ENCODE measurements around the gene OXLD1.

The OXLD1 gene

DNA sequence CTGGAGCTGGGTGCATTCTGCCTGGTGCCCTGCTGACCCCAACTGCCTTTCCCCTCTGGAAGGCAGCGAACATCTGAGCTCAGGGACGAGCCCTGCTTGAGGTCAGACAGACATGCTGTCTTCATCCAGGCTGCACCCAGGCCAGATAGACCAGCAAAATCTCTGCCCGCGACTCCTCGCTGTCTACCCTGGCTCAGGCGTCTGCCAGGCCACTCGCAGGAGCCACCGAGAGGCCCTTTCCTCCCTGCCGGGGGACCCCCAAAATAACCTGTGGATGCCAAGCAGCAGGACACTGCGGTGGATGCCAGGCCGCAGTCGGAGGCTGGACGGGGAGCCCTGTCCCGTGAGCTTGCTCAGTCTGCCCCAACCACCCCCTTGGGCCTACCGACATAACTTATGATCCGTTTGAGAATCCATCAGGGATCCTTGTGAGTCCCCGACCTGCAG is 42.4 kb upstream of the OXLD1 start:
- Histone ChIP-seq H3K27me3 (ENCODE audit: insufficient read depth, low read length) (no peaks in the 10 kb centered on the region), H3K27ac (ENCODE audit: low read depth, low read length) (no peak overlapping the region), H3K79me2 (ENCODE audit: control insufficient read depth, insufficient read depth, low read length, unreplicated experiment) (peaks cover 14% of the 10 kb centered on the region), H3K4me1 (ENCODE audit: control insufficient read depth, insufficient read depth, low read length, unreplicated experiment) (peaks cover 19% of the 10 kb centered on the region), H3K4me3 (ENCODE audit: low read depth, low read length) (no peak overlapping the region), H2AFZ (ENCODE audit: low read length, unreplicated experiment) (no peak overlapping the region), H3K36me3 (ENCODE audit: insufficient read depth, low read length) (peaks cover 3% of the 10 kb centered on the region; the same call in 1 of the 2 replicates)

- H3K27me3 ChIP-seq (ENCODE audit: insufficient read depth, low read length), result no peaks in the 10 kb centered on the region
- H3K36me3 ChIP-seq (ENCODE audit: insufficient read depth, low read length), result peaks cover 3% of the 10 kb centered on the region; the same call in 1 of the 2 replicates
- peaks cover 19% of the 10 kb centered on the region for H3K4me1 ChIP-seq (ENCODE audit: control insufficient read depth, insufficient read depth, low read length, unreplicated experiment)
- H3K4me3 ChIP-seq (ENCODE audit: low read depth, low read length), result no peak overlapping the region
- no peak overlapping the region for H2AFZ ChIP-seq (ENCODE audit: low read length, unreplicated experiment)
- H3K79me2 ChIP-seq (ENCODE audit: control insufficient read depth, insufficient read depth, low read length, unreplicated experiment), result peaks cover 20% of the 10 kb centered on the region
- no peak overlapping the region for H3K27ac ChIP-seq (ENCODE audit: low read depth, low read length)
Observed at GRCh38 chr17:81707725-81708646, 41.6 kb upstream of the OXLD1 start.

GRCh38 chr17:81706757-81707624 is 40.6 kb upstream of the OXLD1 start:
- no peak overlapping the region for H2AFZ ChIP-seq (ENCODE audit: low read length, unreplicated experiment)
- H3K27ac ChIP-seq (ENCODE audit: low read depth, low read length), result no peak overlapping the region
- no peaks in the 10 kb centered on the region for H3K27me3 ChIP-seq (ENCODE audit: insufficient read depth, low read length)
- no peak overlapping the region for H3K4me3 ChIP-seq (ENCODE audit: low read depth, low read length)
- H3K79me2 ChIP-seq (ENCODE audit: control insufficient read depth, insufficient read depth, low read length, unreplicated experiment), result peaks cover 21% of the 10 kb centered on the region
- H3K36me3 ChIP-seq (ENCODE audit: insufficient read depth, low read length), result peaks cover 3% of the 10 kb centered on the region; the same call in 1 of the 2 replicates
- peaks cover 22% of the 10 kb centered on the region for H3K4me1 ChIP-seq (ENCODE audit: control insufficient read depth, insufficient read depth, low read length, unreplicated experiment)

GRCh38 chr17:81706232-81706611 is 39.8 kb upstream of the OXLD1 start:
- H3K4me3 ChIP-seq (ENCODE audit: low read depth, low read length), result no peak overlapping the region
- H3K27ac ChIP-seq (ENCODE audit: low read depth, low read length), result no peak overlapping the region
- no peaks in the 10 kb centered on the region for H3K27me3 ChIP-seq (ENCODE audit: insufficient read depth, low read length)
- no peak overlapping the region for H2AFZ ChIP-seq (ENCODE audit: low read length, unreplicated experiment)
- peaks cover 29% of the 10 kb centered on the region for H3K79me2 ChIP-seq (ENCODE audit: control insufficient read depth, insufficient read depth, low read length, unreplicated experiment)
- peaks cover 9% of the 10 kb centered on the region; the same call in 1 of the 2 replicates for H3K36me3 ChIP-seq (ENCODE audit: insufficient read depth, low read length)
- H3K4me1 ChIP-seq (ENCODE audit: control insufficient read depth, insufficient read depth, low read length, unreplicated experiment), result peaks cover 28% of the 10 kb centered on the region

GRCh38 chr17:81705518-81706231 is 39.3 kb upstream of the OXLD1 start:
- Histone ChIP-seq H3K4me3 (ENCODE audit: low read depth, low read length) (no peak overlapping the region), H3K36me3 (ENCODE audit: insufficient read depth, low read length) (peaks cover 13% of the 10 kb centered on the region; the same call in 1 of the 2 replicates), H3K79me2 (ENCODE audit: control insufficient read depth, insufficient read depth, low read length, unreplicated experiment) (peaks cover 34% of the 10 kb centered on the region), H3K27me3 (ENCODE audit: insufficient read depth, low read length) (no peaks in the 10 kb centered on the region), H2AFZ (ENCODE audit: low read length, unreplicated experiment) (no peak overlapping the region), H3K4me1 (ENCODE audit: control insufficient read depth, insufficient read depth, low read length, unreplicated experiment) (peaks cover 28% of the 10 kb centered on the region), H3K27ac (ENCODE audit: low read depth, low read length) (no peak overlapping the region)

- Histone ChIP-seq H3K27me3 (ENCODE audit: insufficient read depth, low read length) (no peaks in the 10 kb centered on the region), H3K36me3 (ENCODE audit: insufficient read depth, low read length) (peaks cover 15% of the 10 kb centered on the region; the same call in 1 of the 2 replicates), H2AFZ (ENCODE audit: low read length, unreplicated experiment) (no peak overlapping the region), H3K4me3 (ENCODE audit: low read depth, low read length) (peak overlapping the region; percentile 86), H3K79me2 (ENCODE audit: control insufficient read depth, insufficient read depth, low read length, unreplicated experiment) (peaks cover 41% of the 10 kb centered on the region), H3K4me1 (ENCODE audit: control insufficient read depth, insufficient read depth, low read length, unreplicated experiment) (peaks cover 24% of the 10 kb centered on the region), H3K27ac (ENCODE audit: low read depth, low read length) (peak overlapping the region; percentile 90)
Observed at GRCh38 chr17:81703747-81704654, 37.6 kb upstream of the OXLD1 start.

GRCh38 chr17:81702934-81703746 is 36.7 kb upstream of the OXLD1 start, which contains the start of gene MRPL12:
Gene MRPL12, plus strand, starts transcription at chr17:81703367. Its CDS starts 135 bp downstream, at chr17:81703502.
- Histone ChIP-seq H3K4me3 (ENCODE audit: low read depth, low read length) (peak within 1 kb of the TSS; percentile 86), H3K27me3 (ENCODE audit: insufficient read depth, low read length) (no peaks in the 10 kb centered on the region), H3K36me3 (ENCODE audit: insufficient read depth, low read length) (peaks cover 16% of the 10 kb centered on the region; the same call in 1 of the 2 replicates), H3K27ac (ENCODE audit: low read depth, low read length) (peak within 1 kb of the TSS; percentile 90), H3K79me2 (ENCODE audit: control insufficient read depth, insufficient read depth, low read length, unreplicated experiment) (peaks cover 45% of the 10 kb centered on the region), H2AFZ (ENCODE audit: low read length, unreplicated experiment) (peak within 1 kb of the TSS; percentile 39), H3K4me1 (ENCODE audit: control insufficient read depth, insufficient read depth, low read length, unreplicated experiment) (peaks cover 24% of the 10 kb centered on the region)

GRCh38 chr17:81701288-81702071 is 35.1 kb upstream of the OXLD1 start:
- peaks cover 47% of the 10 kb centered on the region for H3K79me2 ChIP-seq (ENCODE audit: control insufficient read depth, insufficient read depth, low read length, unreplicated experiment)
- H3K27ac ChIP-seq (ENCODE audit: low read depth, low read length), result peak overlapping the region; percentile 23; the same call in 1 of the 2 replicates
- no peaks in the 10 kb centered on the region for H3K27me3 ChIP-seq (ENCODE audit: insufficient read depth, low read length)
- no peak overlapping the region for H2AFZ ChIP-seq (ENCODE audit: low read length, unreplicated experiment)
- peak overlapping the region; percentile 86 for H3K4me3 ChIP-seq (ENCODE audit: low read depth, low read length)
- peaks cover 26% of the 10 kb centered on the region; the same call in 1 of the 2 replicates for H3K36me3 ChIP-seq (ENCODE audit: insufficient read depth, low read length)
- peaks cover 24% of the 10 kb centered on the region for H3K4me1 ChIP-seq (ENCODE audit: control insufficient read depth, insufficient read depth, low read length, unreplicated experiment)
